Fibroblast of skin of right biceps (primary cell): ENCODE results near the gene CCM2.
A peak's percentile ranks its signal among the peaks of the same experiment; 100 is the strongest.

Experiments
- DNase-seq: peaks from one replicate; pipeline ENCODE4 v3.0.0-alpha.2; 2013

CCM2 gene

DNA sequence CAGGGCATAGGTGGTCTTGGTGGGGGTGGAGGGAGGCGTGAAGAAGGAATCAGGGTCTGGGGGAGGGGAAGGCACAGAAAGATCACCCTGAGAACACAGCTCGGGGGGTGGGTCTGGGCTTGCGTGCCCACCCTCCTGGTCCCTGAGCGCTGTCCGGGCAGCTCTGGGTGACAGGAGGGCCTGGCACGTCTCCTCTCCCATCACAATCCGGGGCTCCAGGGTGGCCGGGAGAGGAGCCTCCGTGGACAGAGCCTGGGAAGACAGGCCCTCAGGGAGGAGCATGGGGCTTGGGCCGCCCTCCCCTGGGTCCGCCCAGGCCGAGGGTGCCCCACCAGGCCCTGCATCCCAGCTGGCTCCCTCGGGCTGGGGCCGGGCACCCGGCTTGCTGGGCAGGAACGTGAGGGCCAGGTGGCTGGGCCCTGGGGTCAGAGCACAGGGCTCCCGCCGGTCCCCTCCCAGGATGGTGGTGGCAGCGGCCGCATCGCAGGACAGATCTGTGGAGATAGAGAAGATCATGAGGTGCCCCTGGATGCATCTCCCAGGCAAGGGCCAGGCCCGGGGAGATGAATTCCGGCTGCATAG lies 85.7 kb downstream of the CCM2 start:
- no peak for DNase-seq

DNA sequence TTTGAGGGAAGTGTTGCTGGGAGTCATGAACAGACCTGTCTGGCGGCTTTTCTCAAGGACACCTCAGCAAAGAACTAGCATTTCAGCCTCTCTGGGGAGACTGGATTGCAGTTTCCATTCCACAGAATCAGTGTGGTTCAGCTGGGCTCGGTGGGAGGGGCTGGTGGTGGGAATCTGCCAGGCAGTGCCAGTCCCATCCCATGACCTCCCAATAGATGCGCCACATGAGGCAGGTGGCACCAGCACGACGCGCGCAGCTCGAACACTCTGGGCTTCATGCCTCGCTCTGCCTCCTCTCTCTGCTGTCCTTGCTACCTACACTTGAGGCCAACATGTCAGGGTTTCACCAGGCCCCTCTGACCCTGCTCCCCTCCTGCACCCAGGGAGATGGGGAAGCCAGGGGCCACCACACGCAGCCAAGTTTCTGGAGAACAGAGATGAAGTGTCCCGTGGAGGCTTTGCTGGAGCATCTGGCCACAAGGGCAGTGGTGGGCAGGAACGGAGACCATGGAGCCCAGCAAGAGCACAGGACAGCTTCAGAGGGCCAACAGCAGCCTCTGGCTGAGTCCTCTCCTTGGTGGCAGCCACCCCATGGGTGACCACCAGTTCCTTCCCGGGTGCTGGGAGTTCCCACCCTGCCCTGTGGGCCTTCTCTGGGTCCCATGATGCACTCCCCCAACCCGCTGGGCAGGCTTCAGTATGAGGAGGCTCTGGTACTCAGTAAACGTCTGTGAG lies 86.5 kb downstream of the CCM2 start:
- DNase-seq = no peak

DNA sequence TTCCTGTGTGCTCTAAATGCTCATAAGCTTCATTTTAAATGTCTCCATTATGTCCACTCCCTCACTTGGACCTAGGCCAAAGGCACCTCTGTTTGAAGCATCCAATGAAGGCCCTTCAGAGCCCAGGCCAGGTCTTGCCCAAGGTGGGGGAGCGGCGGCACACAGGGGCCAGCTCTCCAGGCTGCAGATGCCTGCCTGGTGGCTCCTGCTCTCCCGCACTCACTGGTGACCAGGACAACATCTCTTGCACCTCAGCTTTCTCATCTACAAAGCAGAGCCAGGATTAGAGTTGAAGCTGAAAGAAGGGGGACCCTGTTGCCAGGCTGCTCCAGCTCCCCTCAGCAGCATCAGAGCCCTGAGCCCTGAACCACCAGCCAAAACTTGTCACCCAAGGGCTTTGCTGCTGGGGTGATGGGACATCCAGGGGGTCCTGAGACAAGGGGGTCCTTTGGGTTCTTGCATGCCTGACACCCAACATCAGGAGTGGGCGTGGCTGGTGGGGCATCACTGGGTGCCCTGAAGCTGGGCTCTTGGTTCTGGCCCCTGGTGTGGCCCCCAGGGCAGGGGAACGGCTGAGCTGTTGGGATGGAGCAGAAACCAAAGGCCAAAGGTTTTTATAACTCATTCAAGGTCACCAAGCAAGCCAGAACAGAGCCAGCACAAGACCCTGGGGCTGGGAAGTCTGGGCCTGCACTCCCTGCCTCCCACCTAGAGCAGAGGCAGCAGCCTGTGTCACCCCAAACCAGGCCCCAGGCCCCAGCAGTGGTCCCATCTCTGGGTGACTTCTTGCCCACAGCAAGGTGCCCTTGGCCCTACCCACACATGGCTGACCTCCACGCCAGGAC lies 87.5 kb downstream of the CCM2 start:
- no peak for DNase-seq

DNA sequence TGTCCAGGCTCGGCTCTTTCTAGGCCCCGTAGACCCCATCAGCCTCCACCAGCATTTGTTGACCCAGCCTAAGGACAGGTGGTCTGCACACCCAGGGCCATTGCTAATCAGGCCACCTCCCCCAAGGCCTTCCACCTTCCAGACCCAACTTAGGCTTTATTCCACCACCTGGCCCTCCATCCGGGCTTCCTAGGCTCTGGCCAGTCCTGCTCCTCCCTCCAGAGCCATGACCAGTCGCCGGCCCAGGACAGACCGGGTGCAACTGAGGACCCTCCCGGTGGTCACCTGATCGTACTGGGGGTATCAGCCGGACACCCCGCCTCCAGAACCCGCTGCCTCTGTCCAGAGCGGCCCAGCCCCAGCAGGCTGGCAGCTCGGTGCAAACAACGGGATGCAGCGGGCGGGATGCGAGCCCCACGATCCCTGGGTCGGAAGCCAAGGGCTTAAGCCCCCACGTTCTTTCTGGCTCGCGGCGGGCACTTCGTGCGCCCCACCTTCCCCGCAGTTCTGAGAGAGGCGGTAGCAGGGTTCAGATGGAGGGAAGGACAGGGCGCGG lies 88.2 kb downstream of the CCM2 start:
- no peak for DNase-seq

DNA sequence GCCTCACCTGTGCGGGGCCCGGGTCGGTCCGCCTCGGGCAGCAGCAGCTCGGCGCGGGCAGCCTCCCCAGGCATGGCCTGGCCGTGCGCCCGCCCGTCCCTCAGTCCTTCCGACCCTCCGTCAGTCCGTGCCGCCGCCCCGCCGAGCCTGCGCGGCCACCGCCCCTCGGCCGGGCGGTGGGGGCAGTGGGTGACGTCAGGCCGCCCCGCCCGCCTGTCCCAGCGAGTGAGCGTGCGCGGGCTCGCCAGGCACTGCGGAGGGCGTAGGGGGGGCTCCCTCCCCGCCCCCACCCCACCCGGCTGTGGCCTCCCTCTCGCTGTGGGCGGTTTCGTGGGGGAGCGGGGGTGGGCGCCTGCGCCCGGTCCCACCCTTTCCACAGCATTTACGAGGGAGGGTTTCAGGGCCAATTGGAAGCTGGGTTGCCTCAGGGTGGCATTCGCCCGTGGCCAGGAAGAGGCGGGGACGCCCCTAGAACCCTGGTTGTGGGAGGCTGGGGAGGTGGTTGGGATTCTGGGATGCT lies 88.9 kb downstream of the CCM2 start, which contains the start of gene NACAD:
NACAD (minus strand) TSS at position 149 of the 520 bp plus-strand sequence; CDS start at position 74, 75 bp downstream.
- DNase-seq = peak; percentile 56

DNA sequence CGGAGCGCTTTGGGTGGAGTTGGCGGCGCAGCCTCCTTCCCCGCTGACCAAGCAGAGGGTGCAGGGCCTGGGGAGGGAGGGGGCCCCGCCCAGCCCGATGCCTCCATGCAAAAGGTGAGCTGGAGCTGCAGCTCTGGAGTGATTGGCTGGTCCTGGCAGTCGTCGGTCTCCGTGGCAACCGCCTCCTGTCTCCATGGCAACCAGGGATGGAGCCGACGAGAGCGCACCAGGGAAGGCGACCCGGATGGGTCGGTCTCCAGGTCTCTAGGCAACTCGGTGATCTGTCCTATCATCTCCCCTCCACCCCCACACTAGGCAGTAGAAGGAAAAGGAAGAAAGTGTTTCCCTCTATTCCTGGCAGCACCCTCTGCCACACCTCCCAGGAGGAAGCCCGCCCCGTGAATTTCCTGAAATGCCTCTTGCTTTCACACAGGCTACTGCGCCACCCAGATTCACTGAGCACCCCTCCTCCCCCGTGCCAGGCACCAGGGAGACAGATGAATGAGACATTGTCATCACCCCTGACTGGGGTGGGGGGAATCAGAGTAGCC lies 89.4 kb downstream of the CCM2 start:
- peak; percentile 66 for DNase-seq

DNA sequence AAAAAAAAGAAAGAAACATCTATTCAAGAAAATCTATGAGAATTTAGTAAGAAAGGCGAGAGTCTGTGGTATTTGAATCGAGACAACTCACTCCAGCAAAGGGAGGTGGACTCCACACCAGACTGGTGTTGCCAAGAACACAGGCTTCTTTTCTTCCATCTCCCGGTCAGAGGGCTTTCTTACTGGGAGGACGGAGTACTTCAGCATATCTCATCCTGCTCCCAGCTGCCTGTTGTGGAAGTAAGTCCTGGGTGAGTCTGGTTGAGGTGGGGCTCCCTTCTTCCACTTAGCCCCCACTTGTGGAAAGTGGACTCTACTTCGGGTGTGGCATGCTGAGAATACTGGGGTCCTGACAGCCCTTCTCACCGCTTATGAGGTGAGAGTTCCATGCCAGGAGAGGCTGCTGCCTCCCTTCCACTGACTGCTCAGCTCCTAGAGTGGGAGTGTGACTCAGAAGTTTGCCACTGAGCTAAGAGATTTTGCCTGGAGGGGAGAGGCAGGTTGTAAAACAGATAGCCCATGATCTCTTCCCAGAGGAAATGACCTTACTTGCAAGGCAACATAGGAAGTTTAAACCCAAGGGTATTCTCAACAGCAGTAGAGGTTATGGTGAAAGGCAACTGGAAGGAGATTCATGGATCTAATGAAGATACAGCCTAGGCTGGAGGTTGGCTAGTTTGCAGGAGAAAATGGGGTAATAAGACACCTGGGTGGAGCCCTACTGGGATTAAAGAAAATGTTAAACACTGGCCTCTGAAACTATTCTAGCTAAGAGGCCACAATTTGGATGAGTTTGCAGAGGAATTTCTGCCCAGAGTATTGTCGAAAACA lies 92.3 kb downstream of the CCM2 start:
- DNase-seq = peak; percentile 11

DNA sequence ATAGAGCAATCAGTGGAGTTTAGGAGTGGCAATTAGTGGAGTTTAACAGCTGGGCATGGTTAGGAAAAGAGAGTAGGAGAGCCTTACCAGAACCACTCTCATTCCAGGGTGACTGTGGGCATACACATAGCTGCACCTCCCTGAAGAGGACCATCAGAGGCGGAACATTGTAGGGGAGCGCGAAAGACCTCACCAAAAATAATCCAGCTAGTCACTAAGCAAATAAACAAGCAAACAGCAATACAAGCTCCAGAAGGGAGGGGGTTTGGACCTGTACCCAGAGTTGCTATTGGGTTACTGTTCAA lies 92.9 kb downstream of the CCM2 start:
- no peak for DNase-seq

DNA sequence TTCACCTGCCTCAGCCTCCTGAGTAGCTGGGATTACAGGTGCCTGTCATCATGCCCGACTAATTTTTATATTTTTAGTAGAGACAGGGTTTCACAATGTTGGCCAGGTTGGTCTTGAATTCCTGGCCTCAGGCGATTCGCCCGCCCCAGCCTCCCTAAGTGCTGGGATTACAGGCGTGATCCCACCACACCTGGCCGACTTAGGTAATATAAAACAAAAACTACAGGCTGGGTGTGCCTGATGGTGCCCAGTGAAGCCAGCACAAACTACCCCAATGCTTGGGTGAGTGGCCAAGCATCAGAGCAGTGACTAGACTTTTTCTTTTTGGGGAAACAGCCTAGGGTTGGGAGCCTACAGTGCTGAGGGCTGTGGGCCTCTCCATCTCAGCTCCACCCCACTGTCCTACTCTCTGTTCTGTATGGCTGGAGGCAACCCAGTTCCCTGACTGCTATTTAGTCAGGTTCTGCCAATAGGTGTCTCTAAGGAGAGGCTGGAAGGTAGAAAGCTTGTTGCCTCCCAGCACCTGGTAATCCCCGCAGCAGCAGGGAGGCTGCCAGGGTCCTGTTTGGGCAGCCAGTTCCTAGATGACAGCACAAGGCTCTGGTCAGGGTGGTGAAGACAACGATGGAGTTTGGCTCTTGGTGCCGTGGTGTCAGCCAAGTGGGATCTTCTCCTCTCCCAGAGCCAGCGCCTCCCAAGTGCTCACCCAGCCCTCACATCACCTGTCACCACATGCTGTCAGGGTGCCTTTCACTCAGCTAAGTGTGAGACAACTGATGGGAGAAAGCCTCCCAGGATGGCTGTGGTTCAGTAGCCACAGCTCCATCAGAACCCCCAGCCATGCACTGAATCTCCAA lies 99.2 kb downstream of the CCM2 start:
- DNase-seq = no peak

DNA sequence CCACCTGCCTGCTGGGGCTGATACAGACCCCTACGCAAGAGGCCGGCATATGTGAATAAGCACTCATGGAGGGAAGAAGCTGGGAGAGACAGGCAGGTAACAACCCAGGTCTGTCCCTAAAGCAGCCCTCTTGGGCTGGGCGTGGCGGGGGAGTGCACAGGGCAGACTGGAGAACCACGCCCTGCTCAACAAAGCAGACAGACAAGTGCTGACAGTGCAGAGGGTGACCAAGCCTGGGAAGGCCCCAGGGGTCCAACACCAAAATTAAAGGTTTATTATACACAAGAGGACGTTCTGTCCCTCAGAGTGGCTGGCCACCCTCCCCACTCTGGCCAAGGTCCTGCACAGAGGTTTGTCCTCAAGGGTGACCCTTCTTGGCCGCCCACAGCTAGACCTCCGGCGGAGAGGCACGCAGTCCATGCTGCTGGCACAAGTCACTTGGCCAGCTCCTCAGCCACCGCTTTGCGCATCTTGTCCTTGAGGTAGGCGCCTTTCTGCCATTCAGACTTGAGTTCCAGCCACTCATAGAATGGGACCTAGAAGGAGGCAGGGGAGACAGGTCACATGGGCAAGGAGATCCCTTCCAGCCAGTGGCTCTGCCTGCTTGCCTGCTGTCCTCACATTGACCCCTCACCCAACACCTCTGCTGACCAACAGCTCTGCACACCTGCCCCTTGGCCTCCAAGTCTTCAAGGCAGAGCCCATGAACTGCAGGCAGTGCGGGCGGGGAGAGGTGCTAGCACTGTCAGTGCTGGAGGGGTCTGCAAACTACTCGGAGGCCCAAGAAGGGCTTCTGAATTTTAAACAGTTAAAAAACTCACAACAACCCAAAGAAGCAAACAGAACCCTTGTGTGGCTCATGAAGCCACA lies 100.1 kb downstream of the CCM2 start:
- no peak for DNase-seq

DNA sequence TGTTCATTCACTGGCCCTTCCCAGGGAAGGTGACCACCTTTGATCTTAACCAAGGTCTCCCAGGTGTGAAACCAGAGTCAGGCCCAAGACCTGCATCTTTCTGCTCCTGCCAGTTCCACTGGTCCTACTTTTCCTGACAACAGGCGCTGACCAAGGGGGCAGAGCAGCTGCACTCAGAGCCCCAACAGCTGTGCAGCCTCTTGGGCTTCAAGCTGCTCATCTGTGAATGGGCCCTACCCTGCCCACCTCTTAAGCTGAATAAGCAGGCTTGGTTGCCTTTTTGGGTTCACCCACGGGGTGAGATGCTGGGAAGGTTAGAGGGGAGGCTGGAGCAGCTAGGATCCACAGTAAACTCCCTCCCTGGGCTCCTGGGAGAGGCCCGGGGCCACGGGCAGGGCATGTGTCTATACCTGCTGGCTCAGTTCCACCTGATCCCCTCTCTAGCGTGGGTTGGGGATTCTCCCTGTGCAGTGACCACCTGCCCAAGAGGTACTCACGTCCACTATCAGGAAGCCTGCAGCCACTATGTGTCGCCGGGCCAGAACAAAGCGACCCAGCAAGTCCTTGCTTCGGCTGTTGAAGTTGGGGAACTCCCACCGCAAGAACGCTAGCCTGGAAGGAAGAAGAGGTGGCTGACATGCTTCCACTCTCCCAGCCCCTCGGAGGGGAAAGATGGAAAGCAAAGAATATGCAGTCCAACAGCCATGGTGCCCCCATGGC lies 100.9 kb downstream of the CCM2 start:
- DNase-seq = no peak

DNA sequence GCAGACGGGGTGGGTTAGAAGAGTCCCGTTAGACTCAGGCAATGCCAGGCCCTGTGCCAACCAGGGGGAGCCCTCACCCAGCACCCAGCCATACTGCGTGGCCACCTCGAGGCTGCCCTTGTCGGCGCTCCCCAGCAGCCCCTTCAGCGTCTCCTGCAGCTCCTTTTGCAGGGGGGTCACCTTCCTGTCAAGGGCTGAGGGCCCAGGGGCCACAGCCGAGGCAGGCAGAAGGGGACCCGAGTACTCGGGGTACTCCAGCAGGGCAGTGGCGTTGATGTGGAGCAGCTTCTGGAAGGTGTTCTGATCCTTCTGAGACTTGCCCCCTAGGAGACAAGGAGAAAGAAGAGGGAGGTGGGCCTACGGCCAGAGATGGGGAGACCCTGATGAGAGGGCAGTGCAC lies 101.7 kb downstream of the CCM2 start:
- no peak for DNase-seq

DNA sequence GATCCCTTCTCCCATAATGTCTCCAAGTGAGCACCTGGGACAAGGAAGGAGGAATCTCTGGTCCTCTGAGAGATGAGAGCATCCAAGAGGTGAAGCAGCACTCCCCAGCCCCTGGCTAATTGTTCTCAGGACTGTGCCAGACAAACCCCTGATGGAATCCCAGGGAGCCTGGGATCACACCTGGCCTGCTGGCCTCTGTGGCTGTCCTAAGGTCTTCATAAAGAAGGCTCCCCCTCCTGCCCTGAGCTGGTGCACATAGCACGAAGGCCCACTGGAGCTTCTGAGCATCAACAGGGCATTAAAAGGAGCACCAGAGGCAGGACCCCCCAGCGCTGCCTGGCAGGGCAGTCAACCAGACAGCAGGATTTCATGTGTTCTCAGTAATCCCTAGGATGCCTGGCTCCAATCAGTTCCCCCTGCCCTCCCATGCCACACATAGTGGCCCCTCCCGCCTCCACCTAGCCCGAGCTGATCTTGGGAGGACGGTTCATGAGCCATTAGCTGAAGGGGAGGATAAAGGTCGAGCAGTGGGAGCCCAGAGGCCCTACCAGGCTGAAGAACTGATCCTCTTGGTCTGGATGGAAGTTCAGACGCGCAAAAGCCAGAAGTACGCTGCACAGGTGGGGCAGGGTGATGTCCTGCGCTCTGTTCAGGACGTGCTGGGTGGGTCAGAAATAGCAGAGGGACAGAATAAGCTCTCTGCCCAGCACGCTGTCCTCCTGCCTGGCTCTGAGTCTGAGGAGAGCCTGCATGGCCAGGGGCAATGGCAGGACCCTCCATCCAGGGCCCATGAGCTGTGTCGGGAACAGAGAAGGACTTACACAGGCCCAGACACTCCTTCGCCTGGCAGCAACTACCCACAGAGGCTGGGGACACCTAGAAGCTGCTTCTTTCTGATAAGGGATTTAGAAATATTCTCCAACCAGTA lies 103.0 kb downstream of the CCM2 start:
- no peak for DNase-seq

DNA sequence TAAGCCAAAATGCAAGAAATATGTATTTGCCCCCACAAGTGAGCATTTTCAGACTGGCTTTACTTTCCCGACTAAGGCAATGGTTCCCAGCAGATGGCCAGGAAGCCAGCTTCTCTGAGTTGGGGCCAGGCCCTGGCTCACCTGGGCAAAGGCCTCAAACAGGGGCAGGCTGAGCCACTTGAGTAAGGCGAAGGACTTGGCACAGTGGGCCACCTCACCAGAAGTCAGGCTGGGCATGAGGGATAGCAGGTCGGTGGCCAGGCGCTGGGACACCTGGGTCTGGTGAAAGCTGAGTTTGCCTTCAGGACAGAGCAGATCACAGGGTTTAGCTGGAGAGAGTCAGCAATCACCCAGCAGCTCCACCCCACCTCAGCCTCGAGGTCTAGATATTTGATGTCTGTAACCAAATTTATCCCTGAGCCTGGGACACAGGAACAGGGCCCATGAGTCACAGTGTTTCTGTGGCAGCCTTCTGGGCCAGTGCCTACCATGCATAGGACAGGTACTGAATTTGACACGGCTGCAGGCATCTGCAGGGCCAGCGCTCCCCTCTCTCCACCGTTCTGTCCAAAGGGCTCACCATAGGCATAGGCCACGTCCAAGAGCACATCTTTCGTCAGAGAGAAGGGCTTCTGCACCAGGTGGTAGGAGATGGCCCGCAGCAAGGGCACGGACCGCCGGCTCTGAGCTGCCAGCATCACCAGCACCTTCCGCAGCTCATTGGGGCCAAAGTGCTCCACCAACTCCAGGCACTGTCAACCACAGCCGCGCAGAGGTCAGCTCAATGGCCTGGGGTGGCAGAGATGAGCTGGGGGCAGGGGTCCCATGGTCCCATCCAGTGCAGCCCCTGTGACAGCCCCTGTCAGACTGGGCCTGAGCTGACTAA lies 104.2 kb downstream of the CCM2 start:
- no peak for DNase-seq

DNA sequence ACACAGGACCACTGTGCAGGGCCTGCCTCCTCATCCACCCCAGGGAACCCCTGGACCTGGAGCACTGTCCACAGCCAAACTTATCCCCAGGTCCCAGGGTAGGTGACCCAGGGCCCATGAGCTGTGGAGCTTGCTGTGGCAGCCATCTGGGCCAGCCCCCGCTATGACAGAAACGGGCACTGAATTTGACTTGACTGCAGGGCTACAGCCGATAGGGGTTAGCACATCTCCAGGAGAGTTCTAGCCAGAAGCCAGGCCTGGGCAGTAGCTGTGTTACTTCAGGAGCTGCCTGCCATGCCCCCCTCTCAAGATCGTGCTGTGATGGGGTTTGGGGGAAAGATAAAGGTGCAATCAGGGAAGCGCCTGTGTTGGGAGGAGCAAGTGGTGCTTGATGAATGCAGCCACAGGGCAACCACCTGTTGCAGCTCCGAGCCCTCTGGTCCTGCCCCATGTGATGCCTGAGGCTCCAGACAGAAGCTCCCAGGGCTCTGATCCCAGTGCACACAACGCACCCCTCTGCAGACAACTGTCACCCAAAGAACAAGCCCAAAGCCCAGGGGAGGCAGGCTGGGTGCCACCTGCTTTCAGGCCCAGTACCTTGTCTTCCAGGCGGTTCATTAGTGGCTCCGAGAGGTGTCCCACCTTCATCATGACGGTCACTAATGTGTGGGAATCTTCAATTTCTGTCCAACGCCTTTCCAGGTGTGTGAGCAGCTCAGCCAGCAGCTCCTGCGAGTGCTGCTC lies 105.0 kb downstream of the CCM2 start:
- no peak for DNase-seq

DNA sequence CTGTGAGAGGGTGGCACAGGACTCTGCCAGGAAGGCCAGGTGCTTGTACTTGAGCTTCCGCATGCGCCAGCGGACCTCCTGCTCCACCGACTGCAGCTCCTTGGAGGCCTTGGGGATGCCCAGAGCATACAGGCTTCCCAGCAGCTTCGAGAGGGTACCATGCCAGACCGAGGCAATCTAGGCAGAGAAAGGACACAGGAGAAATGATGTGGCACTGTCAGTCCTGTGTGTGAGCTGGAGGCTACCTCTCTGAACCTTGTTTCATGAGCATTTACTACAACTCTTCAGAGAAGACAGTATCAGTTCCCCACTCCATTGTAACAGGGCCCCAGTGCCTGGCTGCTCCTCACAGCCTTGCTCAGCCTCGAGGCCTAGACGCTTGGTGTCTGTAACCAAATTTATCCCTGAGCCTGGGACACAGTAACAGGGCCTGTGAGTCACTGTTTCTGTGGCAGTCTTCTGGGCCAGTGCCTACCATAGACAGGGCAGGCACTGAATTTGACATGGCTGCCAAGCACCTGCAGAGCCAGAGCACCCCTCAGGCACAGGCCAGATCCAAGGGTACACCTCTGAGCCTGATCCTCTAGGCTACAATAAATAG lies 105.7 kb downstream of the CCM2 start:
- no peak for DNase-seq
